ENCODE data around the gene BRD1. TPM values are rescaled to one million over a fixed set of nuclear protein-coding genes. Genes with fewer than 3 reads are reported as not detected.

Gene BRD1
- total and polyA plus RNA-seq, 9 of the 15 experiments (the other 6 are each of a cell fraction or from before 2014, with no cell fraction given) = 0.42 to 17.6 (median 5.5) TPM

GRCh38 chr22:49872347-49872746 is 44.7 kb upstream of the BRD1 start (continued):
- TF ChIP-seq CHD7 (IDR thresholded peaks at IDR 0.05; ENCODE audit: low read depth, low read length) = no peak
- TF ChIP-seq NFE2 (IDR thresholded peaks at IDR 0.05; ENCODE audit: low read depth) = peak; percentile 87
- 0 out of 2 replicates have a peak, but pooled peaks have one; percentile 41 for TF ChIP-seq NFE2L1 (tag; IDR thresholded peaks at IDR 0.05; ENCODE audit: borderline replicate concordance, low read depth)
- TF ChIP-seq REST (IDR thresholded peaks at IDR 0.05; ENCODE audit: borderline replicate concordance) = no peak
- TF ChIP-seq REST (CRISPR knock-in tag; IDR thresholded peaks at IDR 0.05; ENCODE audit: low read depth) = no peak
- TF ChIP-seq TOE1 (IDR thresholded peaks at IDR 0.05; ENCODE audit: borderline replicate concordance) = no peak
- no peak for TF ChIP-seq TOE1 (CRISPR knock-in tag; IDR thresholded peaks at IDR 0.05; ENCODE audit: borderline replicate concordance, low read depth)
- no peak for TF ChIP-seq ZNF324 (CRISPR knock-in tag; IDR thresholded peaks at IDR 0.05)

All from K562 (cell line).